Breast epithelium (tissue), 3 donors: ENCODE data around the gene SLC12A7.

Source experiments
- POLR2AphosphoS5 ChIP-seq, 3 donors: sonication (generic); formaldehyde crosslinking; IDR thresholded peaks; one replicate each; pipeline ENCODE4 v1.6.1; 2017; ENCODE audit warnings: antibody characterized with exemption in 3 of 3
- TF ChIP-seq, protein P1 (sequence below), 3 donors: fragments of 450-650 bp; IDR thresholded peaks; one replicate each; pipeline ENCODE4 v1.5.1; 2016 to 2017; ENCODE audit warnings: antibody characterized with exemption in 3 of 3, mild to moderate bottlenecking in 3 of 3, moderate library complexity in 3 of 3

- TF ChIP-seq, protein P1, sequence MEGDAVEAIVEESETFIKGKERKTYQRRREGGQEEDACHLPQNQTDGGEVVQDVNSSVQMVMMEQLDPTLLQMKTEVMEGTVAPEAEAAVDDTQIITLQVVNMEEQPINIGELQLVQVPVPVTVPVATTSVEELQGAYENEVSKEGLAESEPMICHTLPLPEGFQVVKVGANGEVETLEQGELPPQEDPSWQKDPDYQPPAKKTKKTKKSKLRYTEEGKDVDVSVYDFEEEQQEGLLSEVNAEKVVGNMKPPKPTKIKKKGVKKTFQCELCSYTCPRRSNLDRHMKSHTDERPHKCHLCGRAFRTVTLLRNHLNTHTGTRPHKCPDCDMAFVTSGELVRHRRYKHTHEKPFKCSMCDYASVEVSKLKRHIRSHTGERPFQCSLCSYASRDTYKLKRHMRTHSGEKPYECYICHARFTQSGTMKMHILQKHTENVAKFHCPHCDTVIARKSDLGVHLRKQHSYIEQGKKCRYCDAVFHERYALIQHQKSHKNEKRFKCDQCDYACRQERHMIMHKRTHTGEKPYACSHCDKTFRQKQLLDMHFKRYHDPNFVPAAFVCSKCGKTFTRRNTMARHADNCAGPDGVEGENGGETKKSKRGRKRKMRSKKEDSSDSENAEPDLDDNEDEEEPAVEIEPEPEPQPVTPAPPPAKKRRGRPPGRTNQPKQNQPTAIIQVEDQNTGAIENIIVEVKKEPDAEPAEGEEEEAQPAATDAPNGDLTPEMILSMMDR (IDR thresholded peaks at IDR 0.05): no peak
- no peak for TF ChIP-seq POLR2AphosphoS5 (IDR thresholded peaks at IDR 0.05)
Measured at GRCh38 chr5:1143670-1143951, 31.7 kb upstream of the SLC12A7 start.
